SK-MEL-5 (cell line): ENCODE measurements around the gene ZKSCAN8. TPM values are rescaled to one million over a fixed set of nuclear protein-coding genes. Genes with fewer than 3 reads are reported as not detected.

Experiments
- DNase-seq: peaks from one replicate; pipeline ENCODE4 v3.0.0-alpha.2; 2016; ENCODE audit warnings: low read depth, low spot score
- in situ Hi-C: cut with HindIII; loops from 2 replicates; pipeline ENCODE4 v1.10.0; 2016; ENCODE audit warnings: low sequenced_read_pairs, high pct_unique_total_duplicates, low pct_unique_long_range_greater_than_20kb
- total RNA-seq: library from RNA; depleted of rRNA; stranded (reverse); fragments of >200 nt; shearing (Covaris generic); gene quantifications from 2 replicates; pipeline ENCODE4 v1.2.3, GENCODE V29; 2014; rRNA removed

The ZKSCAN8 gene
- total RNA-seq, 1 experiment from 2014 or later, result 12.7 TPM

- DNase-seq, result no peak
- in situ Hi-C loops, result no loop called here
Measured at GRCh38 chr6:28172006-28172405, 30.3 kb downstream of the ZKSCAN8 start.

DNA sequence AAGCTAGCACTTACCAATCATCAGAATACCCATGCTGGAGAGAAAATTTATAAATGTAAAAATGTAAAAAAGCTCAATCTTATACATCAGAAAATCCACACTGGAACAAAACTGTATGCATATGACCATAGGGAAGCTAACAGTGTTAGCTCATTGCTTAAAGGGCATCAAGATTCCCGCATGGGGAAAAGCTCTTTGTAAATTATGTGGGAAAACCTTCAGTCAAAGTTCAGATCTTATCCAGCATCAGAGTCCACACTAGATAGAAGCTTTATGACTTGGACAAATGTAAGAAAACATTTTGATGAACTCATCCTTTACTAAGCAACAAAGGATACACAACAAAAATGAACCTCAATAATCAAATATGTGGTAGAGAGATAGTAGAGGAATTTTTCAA, 34.7 kb downstream of the ZKSCAN8 start:
- DNase-seq, result no peak
- in situ Hi-C loops, result no loop called here

DNA sequence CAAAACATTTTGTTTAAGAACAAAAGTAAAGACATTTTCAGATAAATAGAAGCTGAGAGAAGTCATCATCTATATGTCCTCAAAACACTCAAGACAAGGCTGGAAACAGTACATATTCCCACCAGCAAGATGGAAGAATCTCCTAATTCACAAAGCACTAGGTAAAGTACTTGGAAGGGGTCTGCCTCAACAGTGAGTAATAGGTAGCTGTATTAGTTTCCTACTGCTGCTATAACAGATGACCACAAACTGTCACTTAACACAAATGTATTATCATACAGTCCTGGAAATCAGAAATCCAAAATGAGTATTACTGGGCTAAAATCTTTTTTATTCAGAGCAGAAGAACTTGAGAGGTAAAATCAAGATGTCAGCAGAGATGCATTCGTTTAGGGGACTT, 40.6 kb downstream of the ZKSCAN8 start:
- no peak for DNase-seq
- in situ Hi-C loops, result no loop called here

DNA sequence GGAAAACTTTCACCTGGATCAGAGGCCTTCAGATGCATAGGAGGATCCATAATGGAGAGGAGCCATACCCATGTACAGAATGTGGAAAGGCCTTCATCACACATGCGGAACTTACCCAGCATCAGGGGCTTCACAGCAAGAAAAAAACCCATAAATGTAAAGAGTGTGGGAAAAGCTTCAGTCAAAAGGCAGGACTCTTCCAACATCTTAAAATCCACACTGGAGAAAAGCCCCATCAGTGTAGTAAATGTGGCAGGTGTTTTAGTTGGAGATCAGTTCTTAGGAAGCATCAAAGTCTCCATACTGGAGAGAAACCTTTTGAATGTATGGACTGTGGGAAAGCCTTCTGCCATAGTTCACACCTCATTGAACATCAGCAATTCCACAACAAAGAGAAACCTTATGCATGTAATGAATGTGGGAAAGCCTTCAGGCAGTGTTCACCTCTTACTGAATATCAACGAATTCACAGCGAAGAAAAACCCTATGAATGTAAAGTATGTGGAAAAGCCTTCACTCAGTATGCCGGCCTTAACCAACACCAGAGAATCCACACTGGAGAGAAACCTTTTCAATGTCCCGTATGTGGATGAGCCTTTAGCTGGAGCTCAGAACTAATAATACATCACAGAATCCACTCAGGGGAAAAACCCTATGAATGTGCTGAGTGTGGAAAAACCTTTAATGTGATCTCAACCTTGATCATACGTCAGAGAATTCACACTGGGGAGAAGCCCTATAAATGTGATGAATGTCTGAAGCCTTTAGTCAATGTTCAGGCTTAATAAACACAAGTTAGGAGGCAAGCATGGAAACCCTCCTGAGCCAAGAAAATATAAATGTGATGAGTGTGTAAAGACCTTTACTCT, 46.7 kb downstream of the ZKSCAN8 start:
- in situ Hi-C loops, result no loop called here
- no peak for DNase-seq

DNA sequence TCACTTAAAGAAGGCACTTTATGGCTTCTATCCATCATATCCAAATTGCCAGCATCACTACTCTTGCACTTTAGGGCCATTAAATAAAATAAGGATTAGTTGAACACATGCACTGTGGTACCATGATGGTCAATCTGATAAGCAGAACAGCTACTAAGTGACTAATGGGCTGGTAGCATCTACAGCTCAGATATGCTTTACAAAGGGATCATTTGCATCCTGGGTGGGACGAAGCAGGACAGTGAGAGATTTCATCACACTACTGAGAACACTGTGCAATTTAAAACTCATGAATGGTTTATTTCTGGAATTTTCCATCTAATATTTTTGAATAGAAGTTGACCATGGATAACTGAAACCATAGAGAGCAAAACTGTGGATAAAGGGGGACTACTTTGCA, 58.3 kb downstream of the ZKSCAN8 start:
- no peak for DNase-seq
- in situ Hi-C loops, result no loop called here

GRCh38 chr6:28203201-28203600, 61.5 kb downstream of the ZKSCAN8 start:
- no peak for DNase-seq
- in situ Hi-C loops, result no loop called here

DNA sequence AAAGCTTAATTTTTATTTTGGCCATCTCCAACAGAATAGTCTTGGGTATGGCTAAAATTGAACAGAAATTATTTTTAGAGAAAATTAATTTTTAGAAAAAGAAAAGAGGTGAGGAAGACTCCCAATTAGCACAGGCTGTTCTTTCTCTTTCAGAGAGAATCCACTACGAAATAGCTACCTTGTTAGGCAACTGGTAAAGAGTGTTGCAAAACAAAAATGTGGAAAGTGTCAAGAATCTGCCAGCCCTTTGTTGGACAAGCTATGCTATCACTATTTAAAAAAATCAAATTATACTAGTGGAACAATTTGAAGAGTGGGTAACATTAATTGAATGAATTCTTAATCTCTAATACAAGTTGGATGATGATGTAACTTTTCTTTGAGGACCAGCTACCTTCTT, 64.2 kb downstream of the ZKSCAN8 start:
- in situ Hi-C loops, result no loop called here
- no peak for DNase-seq

DNA sequence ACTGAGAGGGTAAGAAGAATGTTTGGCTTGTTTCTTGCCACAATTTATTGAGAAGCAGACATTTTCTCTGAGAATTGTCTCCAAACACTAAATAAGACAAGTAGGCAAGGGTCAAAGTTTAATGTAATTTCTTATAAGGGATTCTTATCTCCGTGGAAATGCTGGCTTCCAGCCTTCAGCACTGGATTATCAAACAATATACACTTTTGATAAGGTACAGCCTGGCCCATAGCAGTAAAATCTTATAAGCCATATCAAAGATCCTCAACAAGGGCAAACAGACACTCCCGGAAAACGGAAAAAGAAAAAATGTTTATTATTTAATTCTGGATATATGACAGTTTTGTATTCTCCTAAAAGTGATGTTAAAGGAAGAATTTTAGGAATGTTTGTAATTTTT, 64.8 kb downstream of the ZKSCAN8 start:
- in situ Hi-C loops, result no loop called here
- DNase-seq, result no peak

DNA sequence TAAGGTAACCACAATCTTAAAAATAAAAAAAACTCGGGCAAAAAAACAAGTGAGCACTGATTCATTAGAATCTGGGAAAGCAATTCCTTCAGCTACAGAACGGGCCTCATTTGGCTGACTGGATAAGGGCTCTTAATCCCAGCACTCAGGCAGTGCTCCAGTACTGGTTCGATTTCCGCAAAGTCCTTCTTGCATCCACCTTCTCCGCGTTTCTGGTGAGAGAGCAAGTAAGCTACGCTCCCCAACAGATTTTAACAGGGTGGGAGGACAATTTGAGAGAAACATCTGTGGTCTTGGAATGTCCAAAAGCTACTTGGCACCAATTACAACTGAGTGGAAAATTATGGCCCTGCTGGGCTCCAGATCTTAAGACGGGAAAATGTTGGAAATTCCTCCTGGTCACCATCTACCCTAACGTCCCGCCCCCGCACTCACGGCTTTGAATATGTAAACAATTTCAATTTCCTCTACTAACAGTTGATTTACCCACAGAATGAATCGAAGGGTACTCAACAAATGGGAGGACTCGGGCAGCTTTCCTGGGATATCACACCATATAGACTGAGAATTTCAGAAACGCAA, 65.3 kb downstream of the ZKSCAN8 start:
- DNase-seq, result no peak
- in situ Hi-C loops, result no loop called here

- in situ Hi-C loops, result no loop called here
- no peak for DNase-seq
Measured at GRCh38 chr6:28207510-28208110, 65.9 kb downstream of the ZKSCAN8 start.

GRCh38 chr6:28208111-28208659, 66.5 kb downstream of the ZKSCAN8 start:
- in situ Hi-C loops, result no loop called here
- DNase-seq, result no peak

Other genes starting within 250 kb of the ZKSCAN8 start
- gene OR2B2, start 229.5 kb upstream of the ZKSCAN8 start, total RNA-seq, result not detected in 2 replicates
- not detected in 2 replicates for gene OR2B6, start 184.6 kb upstream of the ZKSCAN8 start, total RNA-seq
- 0.19 and 0.37 TPM in 2 replicates for gene ZNF165, start 61.3 kb upstream of the ZKSCAN8 start, total RNA-seq
- gene ZSCAN16, start 17.3 kb upstream of the ZKSCAN8 start, total RNA-seq, result 1.7 and 2.1 TPM in 2 replicates
- 9.0 and 9.9 TPM in 2 replicates for gene ZSCAN9, start 83.4 kb downstream of the ZKSCAN8 start, total RNA-seq
- 3.5 and 4.6 TPM in 2 replicates for gene ZKSCAN4, start 110.4 kb downstream of the ZKSCAN8 start, total RNA-seq
- gene NKAPL, start 117.4 kb downstream of the ZKSCAN8 start, total RNA-seq, result not detected in 2 replicates
- gene ZSCAN26, start 125.3 kb downstream of the ZKSCAN8 start, total RNA-seq, result 9.3 and 11.3 TPM in 2 replicates
- gene PGBD1, start 139.7 kb downstream of the ZKSCAN8 start, total RNA-seq, result 3.2 and 4.1 TPM in 2 replicates
- 2.3 and 4.3 TPM in 2 replicates for gene ZSCAN31, start 194.3 kb downstream of the ZKSCAN8 start, total RNA-seq
- gene ZKSCAN3, start 208.1 kb downstream of the ZKSCAN8 start, total RNA-seq, result 4.0 TPM in 2 replicates